DMS 273 treated with DMSO at 0.1 percent for 48 hours (cell line): Measurements from ENCODE around the gene PTPRN2.
"Not testable (repeated sequence)": the region's sequence is repeated elsewhere in the genome, so short reads cannot be mapped to it uniquely, and the experiment has no call there.

ENCODE experiments used
- DNase-seq: peaks from one replicate; lab custom pipeline; 2025; lab: John Stamatoyannopoulos, UW

The PTPRN2 gene

GRCh38 chr7:158516524-158516923 lies 71.1 kb downstream of the PTPRN2 start:
- no peak for DNase-seq

- DNase-seq: no peak
Measured at GRCh38 chr7:158512869-158513268, 74.8 kb downstream of the PTPRN2 start.

- no peak for DNase-seq
Measured at GRCh38 chr7:158512042-158512441, 75.6 kb downstream of the PTPRN2 start.

GRCh38 chr7:158508802-158509385 lies 78.7 kb downstream of the PTPRN2 start:
- DNase-seq: no peak

GRCh38 chr7:158508321-158508720 lies 79.3 kb downstream of the PTPRN2 start:
- not testable (repeated sequence) for DNase-seq

- no peak for DNase-seq
Measured at GRCh38 chr7:158507917-158508316, 79.7 kb downstream of the PTPRN2 start.

GRCh38 chr7:158507175-158507574 lies 80.4 kb downstream of the PTPRN2 start:
- DNase-seq: not testable (repeated sequence)

- no peak for DNase-seq
Measured at GRCh38 chr7:158506626-158507025, 81.0 kb downstream of the PTPRN2 start.

GRCh38 chr7:158505683-158506082 lies 81.9 kb downstream of the PTPRN2 start:
- no peak for DNase-seq

GRCh38 chr7:158502068-158502750 lies 85.4 kb downstream of the PTPRN2 start:
- DNase-seq: no peak

- no peak for DNase-seq
Measured at GRCh38 chr7:158501393-158502067, 86.1 kb downstream of the PTPRN2 start.

GRCh38 chr7:158500651-158501052 lies 87.0 kb downstream of the PTPRN2 start:
- DNase-seq: no peak

GRCh38 chr7:158499082-158499455 lies 88.6 kb downstream of the PTPRN2 start:
- no peak for DNase-seq

- no peak for DNase-seq
Measured at GRCh38 chr7:158498443-158499081, 89.1 kb downstream of the PTPRN2 start.

GRCh38 chr7:158497627-158498026 lies 90.0 kb downstream of the PTPRN2 start:
- no peak for DNase-seq

- peak; percentile 48 for DNase-seq
Measured at GRCh38 chr7:158495786-158496185, 91.8 kb downstream of the PTPRN2 start.

- DNase-seq: no peak
Measured at GRCh38 chr7:158495216-158495615, 92.4 kb downstream of the PTPRN2 start.

- DNase-seq: no peak
Measured at GRCh38 chr7:158494643-158495042, 93.0 kb downstream of the PTPRN2 start.

- no peak for DNase-seq
Measured at GRCh38 chr7:158494162-158494586, 93.4 kb downstream of the PTPRN2 start.

GRCh38 chr7:158492367-158492764 lies 95.3 kb downstream of the PTPRN2 start:
- DNase-seq: no peak

GRCh38 chr7:158491094-158491493 lies 96.5 kb downstream of the PTPRN2 start:
- DNase-seq: no peak

GRCh38 chr7:158490171-158490782 lies 97.3 kb downstream of the PTPRN2 start:
- DNase-seq: no peak
